Body of pancreas (tissue), 4 donors: Measurements from ENCODE around the gene SNX24. TPM values are rescaled to one million over a fixed set of nuclear protein-coding genes. Genes with fewer than 3 reads are reported as not detected.

Experiments
- ATAC-seq: fragments of 150-250 bp; one replicate; pipeline ENCODE4 v1.9.1; 2016
- DNase-seq, 4 donors: peaks; one replicate each; pipeline ENCODE4 v3.0.0-alpha.2; 2019
- H3K27ac ChIP-seq, 4 donors: fragments of 200-600 bp; sonication (generic); 1 replicate in 3 of 4; 2 replicates in 1 of 4; pipeline versions ENCODE4 v1.5.1 to v1.6.1; 2016 to 2019; ENCODE audit warnings: mild to moderate bottlenecking in 1 of 4, mixed read lengths in 1 of 4, moderate library complexity in 1 of 4
- H3K27me3 ChIP-seq, 2 donors: fragments of 200-600 bp; sonication (generic); one replicate each; pipeline ENCODE4 v1.6.0; 2016; ENCODE audit warnings: mild to moderate bottlenecking in 1 of 2
- H3K36me3 ChIP-seq, 2 donors: fragments of 200-600 bp; sonication (generic); replicated peaks in 1 of 2; 2 replicates each; pipeline ENCODE4 v1.5.1; 2016; ENCODE audit warnings: low read depth in 2 of 2; ENCODE audit not compliant: insufficient read depth in 1 of 2
- H3K4me1 ChIP-seq: fragments of 200-600 bp; sonication (generic); one replicate; pipeline ENCODE4 v1.6.0; 2016
- H3K4me3 ChIP-seq, 2 donors: fragments of 200-600 bp; sonication (generic); 1 replicate in 1 of 2; 2 replicates in 1 of 2; pipeline ENCODE4 v1.5.1; 2016 to 2019
- H3K9me3 ChIP-seq, 3 donors: fragments of 200-600 bp; sonication (generic); 1 replicate in 2 of 3; 2 replicates in 1 of 3; pipeline ENCODE4 v1.5.1; 2016
- CTCF ChIP-seq, 7 experiments: fragments of 450-650 bp in 4 of 7; fragments of 200-600 bp in 3 of 7; sonication (generic) in 3 of 7; IDR thresholded peaks; one replicate each; pipeline ENCODE4 v1.5.1; 2016 to 2019; ENCODE audit warnings: antibody characterized with exemption in 7 of 7
- POLR2A ChIP-seq, 3 donors: fragments of 450-650 bp; IDR thresholded peaks; one replicate each; pipeline ENCODE4 v1.6.1; 2016; ENCODE audit warnings: antibody characterized with exemption in 3 of 3, mild to moderate bottlenecking in 2 of 3
- WGBS, 2 donors: methylation state at CpG; one replicate each; pipeline ENCODE4 v1.1.5; 2017; 5-methylcytosine and 5-hydroxymethylcytosine counted together
- intact Hi-C: fragments of 100-400 bp; cut with DNase I; formaldehyde crosslinking; loops from one replicate; pipeline ENCODE4 v1.15.1; 2023
- total RNA-seq, 2 donors: library from RNA; depleted of rRNA; stranded (reverse); fragments of >200 nt; gene quantifications; one replicate each; pipeline ENCODE4 v1.1.0, GENCODE V29; 2016

The SNX24 gene
- total RNA-seq, 2 donors from 2014 or later, result 6.7 to 19.1 TPM

- no peak for ATAC-seq
- intact Hi-C loops, result no loop called here
Observed at GRCh38 chr5:123039673-123040072, 194.3 kb downstream of the SNX24 start.

GRCh38 chr5:123044926-123045617 lies 199.7 kb downstream of the SNX24 start:
- H3K9me3 ChIP-seq, result no peaks in the 10 kb centered on the region
- no peak overlapping the region for H3K4me3 ChIP-seq
- WGBS, 2 donors, result 74 to 78% methylated on average over 7 of the region's 7 CpGs
- peaks cover 8% of the 10 kb centered on the region for H3K4me1 ChIP-seq
- no peaks in the 10 kb centered on the region for H3K36me3 ChIP-seq
- intact Hi-C loops, result no loop called here
- no peak for TF ChIP-seq POLR2A (IDR thresholded peaks at IDR 0.05)
- TF ChIP-seq CTCF (IDR thresholded peaks at IDR 0.05), result no peak
- no peak for DNase-seq
- no peak overlapping the region for H3K27ac ChIP-seq
- no peaks in the 10 kb centered on the region for H3K27me3 ChIP-seq
- ATAC-seq, result no peak

More at GRCh38 chr5:123039673-123040072, 194.3 kb downstream of the SNX24 start:
- Histone ChIP-seq H3K36me3 (no peaks in the 10 kb centered on the region), H3K4me1 (peaks cover 31% of the 10 kb centered on the region), H3K27ac (no peak overlapping the region), H3K27me3 (no peaks in the 10 kb centered on the region), H3K9me3 (no peaks in the 10 kb centered on the region), H3K4me3 (no peak overlapping the region)
- no peak for DNase-seq
- no peak for TF ChIP-seq CTCF (IDR thresholded peaks at IDR 0.05)
- TF ChIP-seq POLR2A (IDR thresholded peaks at IDR 0.05), result no peak

- TF ChIP-seq POLR2A (IDR thresholded peaks at IDR 0.05), result no peak
- TF ChIP-seq CTCF (IDR thresholded peaks at IDR 0.05), result no peak
- WGBS, 2 donors, result 84 to 85% methylated on average over 4 of the region's 4 CpGs
- Histone ChIP-seq H3K27ac (no peak overlapping the region), H3K9me3 (no peaks in the 10 kb centered on the region), H3K4me3 (no peak overlapping the region), H3K4me1 (peaks cover 8% of the 10 kb centered on the region), H3K27me3 (no peaks in the 10 kb centered on the region), H3K36me3 (no peaks in the 10 kb centered on the region)
- DNase-seq, result no peak
- intact Hi-C loops, result no loop called here
- no peak for ATAC-seq
Observed at GRCh38 chr5:123046222-123046621, 200.8 kb downstream of the SNX24 start.

- H3K9me3 ChIP-seq, result peaks cover 0 to 5% (median 0%) of the 10 kb centered on the region in 3 donors
- DNase-seq (no peak), ATAC-seq (no peak)
- TF ChIP-seq POLR2A (IDR thresholded peaks at IDR 0.05), result no peak
- TF ChIP-seq CTCF (IDR thresholded peaks at IDR 0.05), result no peak
- intact Hi-C loops, result no loop called here
- no peaks in the 10 kb centered on the region for H3K27me3 ChIP-seq
- no peaks in the 10 kb centered on the region for H3K36me3 ChIP-seq
- WGBS, 2 donors, result 43 to 73% methylated on average over 1 of the region's 1 CpG
- no peak overlapping the region for H3K4me3 ChIP-seq
- H3K27ac ChIP-seq, result no peak overlapping the region
- peaks cover 8% of the 10 kb centered on the region for H3K4me1 ChIP-seq
Observed at GRCh38 chr5:123047706-123048105, 202.3 kb downstream of the SNX24 start.

GRCh38 chr5:123051206-123051605 lies 205.8 kb downstream of the SNX24 start:
- 85 to 95% methylated on average over 2 of the region's 2 CpGs for WGBS, 2 donors
- Histone ChIP-seq H3K4me1 (no peaks in the 10 kb centered on the region), H3K4me3 (no peak overlapping the region), H3K27me3 (no peaks in the 10 kb centered on the region), H3K36me3 (no peaks in the 10 kb centered on the region), H3K9me3 (peaks cover 0 to 5% (median 0%) of the 10 kb centered on the region in 3 donors), H3K27ac (no peak overlapping the region)
- DNase-seq (no peak), ATAC-seq (no peak)
- intact Hi-C loops, result no loop called here
- TF ChIP-seq CTCF (IDR thresholded peaks at IDR 0.05) (no peak), POLR2A (IDR thresholded peaks at IDR 0.05) (no peak)
